Body of pancreas (tissue), 4 donors: ENCODE data around the gene GRIK3. TPM values are rescaled to one million over a fixed set of nuclear protein-coding genes. Genes with fewer than 3 reads are reported as not detected.
"Not testable (repeated sequence)": the region's sequence is repeated elsewhere in the genome, so short reads cannot be mapped to it uniquely, and the experiment has no call there.

Source experiments
- ATAC-seq: fragments of 150-250 bp; one replicate; pipeline ENCODE4 v1.9.1; 2016
- DNase-seq, 4 donors: peaks; one replicate each; pipeline ENCODE4 v3.0.0-alpha.2; 2019
- H3K27ac ChIP-seq, 4 donors: fragments of 200-600 bp; sonication (generic); 1 replicate in 3 of 4; 2 replicates in 1 of 4; pipeline versions ENCODE4 v1.5.1 to v1.6.1; 2016 to 2019; ENCODE audit warnings: mild to moderate bottlenecking in 1 of 4, mixed read lengths in 1 of 4, moderate library complexity in 1 of 4
- H3K27me3 ChIP-seq, 2 donors: fragments of 200-600 bp; sonication (generic); one replicate each; pipeline ENCODE4 v1.6.0; 2016; ENCODE audit warnings: mild to moderate bottlenecking in 1 of 2
- H3K36me3 ChIP-seq, 2 donors: fragments of 200-600 bp; sonication (generic); replicated peaks in 1 of 2; 2 replicates each; pipeline ENCODE4 v1.5.1; 2016; ENCODE audit warnings: low read depth in 2 of 2; ENCODE audit not compliant: insufficient read depth in 1 of 2
- H3K4me1 ChIP-seq: fragments of 200-600 bp; sonication (generic); one replicate; pipeline ENCODE4 v1.6.0; 2016
- H3K4me3 ChIP-seq, 2 donors: fragments of 200-600 bp; sonication (generic); 1 replicate in 1 of 2; 2 replicates in 1 of 2; pipeline ENCODE4 v1.5.1; 2016 to 2019
- H3K9me3 ChIP-seq, 3 donors: fragments of 200-600 bp; sonication (generic); 1 replicate in 2 of 3; 2 replicates in 1 of 3; pipeline ENCODE4 v1.5.1; 2016
- POLR2A ChIP-seq, 3 donors: fragments of 450-650 bp; IDR thresholded peaks; one replicate each; pipeline ENCODE4 v1.6.1; 2016; ENCODE audit warnings: antibody characterized with exemption in 3 of 3, mild to moderate bottlenecking in 2 of 3
- WGBS, 2 donors: methylation state at CpG; one replicate each; pipeline ENCODE4 v1.1.5; 2017; 5-methylcytosine and 5-hydroxymethylcytosine counted together
- intact Hi-C: fragments of 100-400 bp; cut with DNase I; formaldehyde crosslinking; loops from one replicate; pipeline ENCODE4 v1.15.1; 2023
- total RNA-seq, 2 donors: library from RNA; depleted of rRNA; stranded (reverse); fragments of >200 nt; gene quantifications; one replicate each; pipeline ENCODE4 v1.1.0, GENCODE V29; 2016
- TF ChIP-seq, protein P1 (sequence below), 7 experiments: fragments of 450-650 bp in 4 of 7; fragments of 200-600 bp in 3 of 7; sonication (generic) in 3 of 7; IDR thresholded peaks; one replicate each; pipeline ENCODE4 v1.5.1; 2016 to 2019; ENCODE audit warnings: antibody characterized with exemption in 7 of 7

The GRIK3 gene
- total RNA-seq, 2 donors from 2014 or later = under 0.01 to 0.99 TPM

DNA sequence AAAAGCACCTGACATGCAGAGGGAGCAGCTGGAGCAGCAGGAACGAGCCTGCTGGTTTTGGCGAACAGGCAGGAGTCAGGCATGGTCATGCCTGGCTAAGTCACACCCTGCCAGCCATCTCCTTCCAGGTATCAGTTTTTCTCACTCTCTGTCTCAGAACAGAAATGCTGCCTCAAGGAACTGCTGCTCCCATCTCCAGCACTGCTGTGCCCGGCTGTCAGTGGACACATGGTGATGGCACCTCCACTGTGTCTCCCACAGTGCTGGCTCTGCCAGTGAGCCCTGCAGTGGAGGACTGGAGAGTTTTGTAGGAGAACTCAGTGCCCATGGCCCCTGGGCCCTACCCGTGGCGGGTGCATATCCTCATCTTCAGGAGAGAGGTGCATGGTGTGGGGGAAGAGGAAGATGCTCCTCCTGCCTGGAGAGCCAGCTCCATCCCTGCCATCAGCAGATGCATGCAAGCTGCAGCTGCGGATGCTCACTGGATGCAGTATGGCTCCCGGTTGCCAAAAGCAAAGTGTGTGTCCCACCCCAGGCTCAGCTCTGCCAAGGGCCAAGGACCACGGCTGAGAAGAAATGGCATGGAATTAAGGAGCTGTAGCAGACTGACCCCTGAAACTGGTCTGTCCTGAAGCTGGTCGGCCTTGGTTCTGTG is 114.7 kb downstream of the GRIK3 start:
- no peaks in the 10 kb centered on the region for H3K27me3 ChIP-seq
- no peak overlapping the region for H3K4me3 ChIP-seq
- no peak overlapping the region for H3K27ac ChIP-seq
- WGBS, 2 donors = 53 to 62% methylated on average over 8 to 9 of the region's 9 CpGs
- no peaks in the 10 kb centered on the region for H3K36me3 ChIP-seq
- intact Hi-C loops = no loop called here
- DNase-seq (no peak), ATAC-seq (no peak)
- H3K9me3 ChIP-seq = no peaks in the 10 kb centered on the region
- H3K4me1 ChIP-seq = peaks cover 4% of the 10 kb centered on the region
- TF ChIP-seq, protein P1, sequence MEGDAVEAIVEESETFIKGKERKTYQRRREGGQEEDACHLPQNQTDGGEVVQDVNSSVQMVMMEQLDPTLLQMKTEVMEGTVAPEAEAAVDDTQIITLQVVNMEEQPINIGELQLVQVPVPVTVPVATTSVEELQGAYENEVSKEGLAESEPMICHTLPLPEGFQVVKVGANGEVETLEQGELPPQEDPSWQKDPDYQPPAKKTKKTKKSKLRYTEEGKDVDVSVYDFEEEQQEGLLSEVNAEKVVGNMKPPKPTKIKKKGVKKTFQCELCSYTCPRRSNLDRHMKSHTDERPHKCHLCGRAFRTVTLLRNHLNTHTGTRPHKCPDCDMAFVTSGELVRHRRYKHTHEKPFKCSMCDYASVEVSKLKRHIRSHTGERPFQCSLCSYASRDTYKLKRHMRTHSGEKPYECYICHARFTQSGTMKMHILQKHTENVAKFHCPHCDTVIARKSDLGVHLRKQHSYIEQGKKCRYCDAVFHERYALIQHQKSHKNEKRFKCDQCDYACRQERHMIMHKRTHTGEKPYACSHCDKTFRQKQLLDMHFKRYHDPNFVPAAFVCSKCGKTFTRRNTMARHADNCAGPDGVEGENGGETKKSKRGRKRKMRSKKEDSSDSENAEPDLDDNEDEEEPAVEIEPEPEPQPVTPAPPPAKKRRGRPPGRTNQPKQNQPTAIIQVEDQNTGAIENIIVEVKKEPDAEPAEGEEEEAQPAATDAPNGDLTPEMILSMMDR (IDR thresholded peaks at IDR 0.05) = no peak
- no peak for TF ChIP-seq POLR2A (IDR thresholded peaks at IDR 0.05)

DNA sequence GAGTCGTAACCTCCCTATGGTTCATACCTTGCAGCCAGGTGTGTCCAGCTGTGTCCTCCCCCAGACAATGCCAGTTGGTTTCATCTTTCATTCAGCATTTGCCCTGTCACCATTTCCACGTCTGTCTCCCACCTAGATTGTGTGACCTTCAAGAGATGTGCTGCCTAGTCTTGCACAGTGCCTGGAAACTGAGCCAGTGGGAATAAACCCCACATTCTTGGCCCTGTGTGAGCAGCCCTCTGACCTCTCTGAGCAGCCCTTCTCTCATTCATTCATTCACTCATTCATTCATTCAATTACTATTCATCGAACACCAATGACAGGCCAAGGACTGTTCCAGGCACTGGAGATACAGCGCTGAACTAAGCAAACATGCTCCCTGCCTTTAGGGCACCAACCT is 115.7 kb downstream of the GRIK3 start:
- DNase-seq (no peak), ATAC-seq (no peak)
- Histone ChIP-seq H3K4me1 (no peaks in the 10 kb centered on the region), H3K36me3 (no peaks in the 10 kb centered on the region), H3K27me3 (no peaks in the 10 kb centered on the region), H3K9me3 (no peaks in the 10 kb centered on the region), H3K4me3 (no peak overlapping the region), H3K27ac (no peak overlapping the region)
- WGBS, 2 donors = 68 to 73% methylated on average over 4 of the region's 4 CpGs
- intact Hi-C loops = no loop called here
- TF ChIP-seq, protein P1 (IDR thresholded peaks at IDR 0.05) = no peak
- no peak for TF ChIP-seq POLR2A (IDR thresholded peaks at IDR 0.05)

DNA sequence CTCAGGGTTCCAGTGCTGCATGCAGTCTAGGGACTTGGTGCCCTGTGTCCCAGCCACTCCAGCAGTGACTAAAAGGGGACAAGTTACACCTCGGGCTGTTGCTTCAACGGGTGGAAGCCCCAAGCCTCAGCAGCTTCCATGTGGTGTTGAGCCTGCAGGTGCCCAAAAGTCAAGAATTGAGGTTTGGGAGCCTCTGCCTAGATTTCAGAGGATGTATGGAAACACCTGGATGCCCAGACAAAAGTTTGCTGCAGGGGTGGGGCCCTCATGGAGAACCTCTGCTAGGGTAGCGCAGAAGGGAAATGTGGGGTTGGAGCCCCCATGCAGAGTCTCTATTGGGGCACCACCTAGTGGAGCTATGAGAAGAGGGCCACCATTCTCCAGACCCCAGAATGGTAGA is 117.8 kb downstream of the GRIK3 start:
- DNase-seq, ATAC-seq, H3K9me3 ChIP-seq, H3K4me1 ChIP-seq, H3K27me3 ChIP-seq, H3K27ac ChIP-seq, H3K4me3 ChIP-seq, intact Hi-C loops, H3K36me3 ChIP-seq: not testable (repeated sequence)
- 72 to 88% methylated on average over 1 to 3 of the region's 3 CpGs for WGBS, 2 donors

DNA sequence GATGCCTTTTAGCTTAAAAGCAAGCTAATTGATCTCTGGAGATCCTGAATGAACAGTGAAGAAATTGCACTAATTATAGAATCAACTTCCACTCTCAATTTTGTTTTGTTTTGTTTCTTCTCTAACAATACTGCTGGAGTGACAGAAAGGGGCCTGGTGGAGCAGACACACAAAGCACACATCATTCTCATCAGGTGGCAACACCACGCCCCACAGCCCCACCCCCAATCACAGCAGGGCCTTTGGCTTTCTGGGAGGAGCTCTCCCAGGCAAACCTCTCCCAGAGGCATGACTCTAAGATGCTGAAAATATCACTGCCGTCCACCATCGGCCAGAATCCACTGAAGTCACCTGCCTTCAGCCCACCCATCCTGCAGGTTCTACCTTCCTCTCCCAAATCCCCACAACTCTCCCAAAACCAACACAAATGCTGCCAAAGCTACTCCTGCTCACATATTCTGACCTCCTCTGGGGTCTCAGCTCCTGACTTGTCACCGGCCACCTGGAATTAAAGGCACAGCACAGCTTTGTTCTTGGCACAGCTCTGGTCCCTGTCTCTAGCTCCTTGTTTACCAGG is 120.7 kb downstream of the GRIK3 start:
- 12 to 19% methylated on average over 4 of the region's 4 CpGs for WGBS, 2 donors
- intact Hi-C loops = no loop called here
- H3K27me3 ChIP-seq = no peaks in the 10 kb centered on the region
- DNase-seq (no peak), ATAC-seq (no peak)
- no peak overlapping the region for H3K27ac ChIP-seq
- TF ChIP-seq POLR2A (IDR thresholded peaks at IDR 0.05) = no peak
- TF ChIP-seq, protein P1 (IDR thresholded peaks at IDR 0.05) = no peak
- no peaks in the 10 kb centered on the region for H3K4me1 ChIP-seq
- H3K9me3 ChIP-seq = no peaks in the 10 kb centered on the region
- no peak overlapping the region for H3K4me3 ChIP-seq
- no peaks in the 10 kb centered on the region for H3K36me3 ChIP-seq

GRCh38 chr1:36913016-36913415 is 121.3 kb downstream of the GRIK3 start:
- ATAC-seq (no peak), DNase-seq (no peak)
- no peak overlapping the region for H3K27ac ChIP-seq
- H3K36me3 ChIP-seq = no peaks in the 10 kb centered on the region
- no peaks in the 10 kb centered on the region for H3K9me3 ChIP-seq
- WGBS, 2 donors = 42 to 46% methylated on average over 4 to 5 of the region's 5 CpGs
- intact Hi-C loops = no loop called here
- H3K27me3 ChIP-seq = no peaks in the 10 kb centered on the region
- H3K4me1 ChIP-seq = no peaks in the 10 kb centered on the region
- H3K4me3 ChIP-seq = no peak overlapping the region
- TF ChIP-seq, protein P1 (IDR thresholded peaks at IDR 0.05) = no peak
- no peak for TF ChIP-seq POLR2A (IDR thresholded peaks at IDR 0.05)
